T-helper 17 cell (primary cell): ENCODE results near the gene NENF. TPM values are rescaled to one million over a fixed set of nuclear protein-coding genes. Genes with fewer than 3 reads are reported as not detected.

Source experiments
- ATAC-seq: fragments of 150-1000 bp; cut with Tn5 transposase; 2 replicates; pipeline ENCODE4 v1.10.0; 2021; ENCODE audit warnings: mild to moderate bottlenecking, moderate library complexity
- DNase-seq, 3 donors: peaks; one replicate each; pipeline versions ENCODE4 v3.0.0 to v3.0.0-alpha.2; 2020 to 2021
- H3K9me3 ChIP-seq: one replicate; pipeline ENCODE4 v1.7.0; 2013; ENCODE audit warnings: low read length, mild to moderate bottlenecking; ENCODE audit not compliant: control insufficient read depth, poor library complexity, severe bottlenecking
- H3K27ac Mint-ChIP-seq: one replicate; pipeline ENCODE4 v1.8.0; 2022; ENCODE audit warnings: mild to moderate bottlenecking, moderate library complexity, mixed read lengths
- H3K27me3 Mint-ChIP-seq: one replicate; pipeline ENCODE4 v1.8.0; 2022; ENCODE audit warnings: mixed read lengths
- H3K36me3 Mint-ChIP-seq: one replicate; pipeline ENCODE4 v1.8.0; 2022; ENCODE audit warnings: low read depth, mixed read lengths
- H3K4me1 Mint-ChIP-seq: one replicate; pipeline ENCODE4 v1.8.0; 2022; ENCODE audit warnings: mild to moderate bottlenecking, mixed read lengths
- H3K4me3 Mint-ChIP-seq: one replicate; pipeline ENCODE4 v1.8.0; 2022; ENCODE audit warnings: mild to moderate bottlenecking, moderate library complexity, mixed read lengths
- total RNA-seq, 4 donors: library from RNA in 2 of 4; stranded (reverse) in 2 of 4; gene quantifications; one replicate each; pipeline ENCODE4 v1.2.3 and lab custom pipeline; 2022 to 2026

The NENF gene
- total RNA-seq, 2 donors from 2014 or later: 15.4 to 23.3 TPM

DNA sequence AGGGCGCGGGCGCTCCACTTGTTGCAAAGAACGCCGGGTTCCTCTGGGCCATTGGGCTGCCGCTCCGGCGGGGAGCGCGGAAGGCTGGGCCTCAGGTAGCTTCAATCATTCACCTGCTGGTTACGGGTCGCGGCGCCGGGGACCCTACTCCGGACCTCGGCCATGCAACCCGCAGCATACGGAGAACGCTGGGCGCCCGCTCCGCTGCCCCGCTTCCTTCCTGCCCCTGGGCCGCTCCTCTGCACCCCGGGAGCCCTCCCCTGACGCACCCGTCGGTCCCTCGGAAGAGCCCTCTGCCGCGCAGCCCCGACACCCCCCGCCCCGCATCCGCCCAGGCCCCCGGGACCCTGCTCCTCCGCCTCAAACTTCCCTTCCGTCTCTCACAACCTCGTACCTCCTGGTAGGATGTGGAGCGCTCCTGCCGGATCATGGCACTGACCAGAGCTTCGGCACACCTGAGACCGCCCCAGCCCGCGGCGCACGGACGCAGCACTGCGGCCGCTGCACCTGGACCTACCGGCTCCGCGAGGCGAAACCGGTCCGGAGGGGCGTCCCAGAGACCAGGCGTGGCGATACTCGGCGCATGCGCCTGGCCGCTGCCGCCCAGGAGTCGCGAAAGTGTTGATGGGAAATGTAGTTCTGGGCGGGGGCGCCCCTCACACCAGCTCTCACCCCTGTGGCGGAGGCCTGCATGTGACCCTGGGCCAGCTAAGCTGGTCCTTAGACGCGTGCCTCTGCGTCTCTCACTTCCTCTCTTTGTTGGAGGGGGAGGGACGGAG is 18.2 kb upstream of the NENF start, which contains the start of gene PACC1:
PACC1 (minus strand) TSS at position 559 of the 779 bp plus-strand sequence; CDS start at position 430, 129 bp downstream.
- DNase-seq: peak; percentile 68 to 82 (median 78)
- peak; percentile 95 for ATAC-seq
- peaks cover 8% of the 10 kb centered on the region for H3K36me3 Mint-ChIP-seq
- H3K4me3 Mint-ChIP-seq: peak within 1 kb of the TSS; percentile 99
- H3K27me3 Mint-ChIP-seq: no peaks in the 10 kb centered on the region
- peak within 1 kb of the TSS; percentile 88 for H3K27ac Mint-ChIP-seq
- no peaks in the 10 kb centered on the region for H3K9me3 ChIP-seq
- H3K4me1 Mint-ChIP-seq: peaks cover 27% of the 10 kb centered on the region

DNA sequence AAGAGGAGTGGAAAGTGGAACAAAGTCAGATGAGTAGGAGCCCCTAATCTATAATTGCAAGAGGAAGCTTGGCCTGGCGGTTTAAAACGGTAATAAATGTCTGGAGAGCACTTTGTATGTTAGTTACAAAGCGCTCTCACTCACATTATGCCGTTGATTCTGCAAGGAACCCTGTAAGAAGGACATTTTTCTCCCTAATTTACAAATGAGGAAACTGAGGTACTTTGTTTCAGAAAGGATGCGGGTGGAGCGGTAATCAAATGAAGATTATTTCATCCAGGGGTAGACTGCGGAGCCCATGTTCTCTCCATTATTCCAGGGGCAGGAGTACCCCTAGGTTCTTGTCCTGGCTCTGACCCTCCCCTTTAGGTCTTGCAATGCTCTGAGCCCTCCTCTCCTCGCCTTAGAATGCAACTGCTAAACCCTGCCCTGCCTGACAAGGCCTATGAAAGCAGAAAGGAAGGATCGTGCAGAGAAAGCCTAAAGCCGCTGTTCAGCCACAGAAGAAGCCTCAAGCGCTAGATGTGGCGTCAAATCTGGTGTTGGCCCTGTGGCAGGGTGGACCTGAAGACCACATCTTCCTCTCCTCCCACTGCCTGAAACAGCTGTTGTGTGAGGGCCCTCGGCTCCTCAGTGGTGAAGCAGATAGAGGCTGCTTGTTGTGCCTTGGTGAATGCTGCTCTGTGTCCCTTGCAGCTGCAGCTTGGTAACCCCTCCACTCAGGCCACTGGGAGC is 17.4 kb upstream of the NENF start:
- H3K4me3 Mint-ChIP-seq: peak overlapping the region; percentile 99
- ATAC-seq (no peak), DNase-seq (no peak)
- H3K4me1 Mint-ChIP-seq: peaks cover 27% of the 10 kb centered on the region
- no peaks in the 10 kb centered on the region for H3K27me3 Mint-ChIP-seq
- peak overlapping the region; percentile 88 for H3K27ac Mint-ChIP-seq
- H3K36me3 Mint-ChIP-seq: peaks cover 5% of the 10 kb centered on the region
- no peaks in the 10 kb centered on the region for H3K9me3 ChIP-seq

DNA sequence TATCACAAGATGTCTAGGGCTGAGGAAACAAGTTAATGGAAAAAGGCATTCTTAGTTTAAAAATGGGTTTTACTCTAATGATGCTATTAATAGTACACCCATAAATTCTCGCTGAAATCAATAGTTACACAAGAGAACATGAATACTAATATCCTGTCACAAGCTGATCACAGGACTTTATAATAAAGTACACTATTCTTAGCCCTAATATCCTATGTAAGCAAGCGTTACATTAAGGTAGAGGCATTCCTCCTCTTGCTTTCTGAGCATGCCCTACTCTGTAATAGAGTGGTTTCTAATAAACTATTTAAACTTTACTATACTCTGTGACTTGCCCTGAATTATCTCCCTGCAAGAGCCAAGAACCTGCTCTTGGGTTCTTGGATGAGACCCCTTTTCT is 11.6 kb upstream of the NENF start:
- Mint-ChIP-seq H3K27me3 (peaks cover 23% of the 10 kb centered on the region), H3K27ac (no peak overlapping the region), H3K4me3 (no peak overlapping the region), H3K36me3 (peaks cover 2% of the 10 kb centered on the region), H3K4me1 (peaks cover 12% of the 10 kb centered on the region)
- DNase-seq (no peak), ATAC-seq (no peak)
- no peaks in the 10 kb centered on the region for H3K9me3 ChIP-seq

DNA sequence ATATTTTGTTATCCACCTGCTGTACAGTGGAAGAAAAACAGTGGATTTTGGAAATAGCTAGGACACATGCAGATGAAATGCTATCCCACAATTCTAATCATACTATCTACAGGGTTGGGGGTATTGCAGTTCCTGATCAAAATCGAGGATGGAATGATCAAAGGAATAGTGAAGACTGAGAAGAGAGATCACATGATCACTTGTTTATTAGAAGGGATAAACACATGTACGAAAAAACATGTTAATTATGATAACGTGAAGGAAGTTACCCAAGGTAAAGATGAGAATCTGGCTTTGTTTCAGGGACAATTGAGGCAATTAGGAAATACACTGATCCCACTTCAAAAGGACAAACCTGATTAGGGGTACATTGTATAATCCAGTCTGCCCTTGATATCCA is 8.8 kb upstream of the NENF start:
- Mint-ChIP-seq H3K27ac (no peak overlapping the region), H3K36me3 (no peaks in the 10 kb centered on the region), H3K27me3 (peaks cover 23% of the 10 kb centered on the region), H3K4me1 (peaks cover 7% of the 10 kb centered on the region), H3K4me3 (no peak overlapping the region)
- ATAC-seq (no peak), DNase-seq (no peak)
- H3K9me3 ChIP-seq: no peaks in the 10 kb centered on the region

DNA sequence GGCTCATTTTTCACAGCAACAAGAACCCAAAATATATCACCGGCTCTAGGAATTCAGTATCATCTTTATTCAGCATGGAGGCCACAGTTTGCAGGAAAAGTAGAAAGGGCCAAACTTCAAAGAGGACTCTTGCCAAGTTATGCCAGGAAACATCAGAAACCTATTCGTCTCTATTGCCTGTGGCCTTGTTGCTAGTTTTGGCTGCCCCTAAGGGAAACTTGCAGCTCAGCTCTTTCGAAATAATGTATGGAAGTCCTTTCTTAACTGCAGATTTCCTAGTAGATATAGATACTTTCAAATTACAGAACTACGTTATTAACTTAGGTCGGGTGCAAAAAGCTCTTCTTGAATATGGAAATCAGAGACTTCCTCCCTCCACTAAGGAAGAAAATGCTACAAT is 4.2 kb upstream of the NENF start:
- ATAC-seq: no peak
- H3K4me1 Mint-ChIP-seq: peaks cover 4% of the 10 kb centered on the region
- no peak overlapping the region for H3K27ac Mint-ChIP-seq
- no peak overlapping the region for H3K4me3 Mint-ChIP-seq
- H3K36me3 Mint-ChIP-seq: no peaks in the 10 kb centered on the region
- DNase-seq: no peak
- no peaks in the 10 kb centered on the region for H3K9me3 ChIP-seq
- peaks cover 14% of the 10 kb centered on the region for H3K27me3 Mint-ChIP-seq

DNA sequence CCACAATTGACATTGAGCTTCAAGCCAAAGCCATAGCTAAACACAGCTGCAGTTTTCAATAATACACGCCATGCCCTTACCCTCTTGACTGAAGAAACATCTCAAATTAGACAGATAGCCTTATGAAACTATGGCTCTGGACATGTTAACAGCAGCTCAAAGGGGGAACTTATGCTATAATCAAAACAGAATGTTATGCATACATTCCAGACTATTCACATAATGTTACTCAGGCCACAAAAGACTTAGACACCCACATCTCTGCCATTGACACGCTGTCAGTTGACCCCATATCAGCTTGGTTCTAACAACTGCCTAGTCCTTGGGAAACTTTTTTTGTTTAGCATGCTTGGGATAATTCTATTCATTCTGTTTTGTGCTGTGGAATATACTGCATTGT is 2.3 kb upstream of the NENF start:
- ATAC-seq (no peak), DNase-seq (no peak)
- no peak overlapping the region for H3K4me3 Mint-ChIP-seq
- no peaks in the 10 kb centered on the region for H3K9me3 ChIP-seq
- no peak overlapping the region for H3K27ac Mint-ChIP-seq
- H3K27me3 Mint-ChIP-seq: no peaks in the 10 kb centered on the region
- peaks cover 13% of the 10 kb centered on the region for H3K4me1 Mint-ChIP-seq
- no peaks in the 10 kb centered on the region for H3K36me3 Mint-ChIP-seq

DNA sequence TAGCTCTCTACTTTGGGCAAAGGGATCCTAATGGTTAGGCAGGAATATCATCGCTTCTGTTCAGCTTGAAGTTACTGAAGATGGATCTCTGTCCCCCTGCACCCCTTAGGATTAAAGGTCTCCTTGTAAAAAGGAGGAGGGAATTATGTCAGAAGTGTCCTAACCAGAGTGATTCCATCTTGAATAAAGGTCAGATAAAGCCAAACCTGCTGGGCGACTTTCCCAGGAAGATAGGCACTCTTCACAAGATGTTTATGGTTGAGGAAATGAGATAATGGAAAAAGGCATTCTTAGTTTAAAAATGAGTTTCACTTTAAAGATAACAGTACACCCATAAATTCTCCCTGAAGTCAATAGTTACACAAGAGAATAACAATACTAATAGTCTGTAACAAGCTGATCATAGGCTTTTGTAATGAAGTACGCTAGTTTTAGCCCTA is 1.7 kb upstream of the NENF start:
- Mint-ChIP-seq H3K27ac (no peak overlapping the region), H3K4me1 (peaks cover 13% of the 10 kb centered on the region), H3K27me3 (no peaks in the 10 kb centered on the region), H3K36me3 (no peaks in the 10 kb centered on the region), H3K4me3 (no peak overlapping the region)
- H3K9me3 ChIP-seq: no peaks in the 10 kb centered on the region
- ATAC-seq (no peak), DNase-seq (no peak)

DNA sequence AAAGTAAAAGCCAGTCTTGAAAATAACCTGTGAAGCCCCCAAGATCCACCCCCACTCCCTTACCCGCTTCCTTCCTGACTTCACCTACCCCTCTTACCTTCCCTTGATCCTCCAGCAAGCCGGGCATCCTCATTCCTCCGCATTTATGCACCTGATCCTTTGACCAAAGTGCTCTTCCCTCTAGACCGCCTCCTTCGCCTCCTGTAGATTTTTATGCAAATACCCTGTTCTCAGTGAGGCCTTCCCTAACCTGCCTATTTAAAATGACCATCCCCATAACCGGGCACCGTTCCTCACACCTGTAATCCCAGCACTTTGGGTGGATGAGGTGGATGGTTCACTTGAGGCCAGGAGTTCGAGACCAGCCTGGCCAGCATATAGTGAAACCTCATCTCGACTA is 1.1 kb upstream of the NENF start:
- peaks cover 13% of the 10 kb centered on the region for H3K4me1 Mint-ChIP-seq
- H3K27me3 Mint-ChIP-seq: no peaks in the 10 kb centered on the region
- H3K36me3 Mint-ChIP-seq: no peaks in the 10 kb centered on the region
- H3K9me3 ChIP-seq: no peaks in the 10 kb centered on the region
- peak overlapping the region; percentile 60 for H3K4me3 Mint-ChIP-seq
- H3K27ac Mint-ChIP-seq: no peak overlapping the region
- DNase-seq (no peak), ATAC-seq (no peak)

DNA sequence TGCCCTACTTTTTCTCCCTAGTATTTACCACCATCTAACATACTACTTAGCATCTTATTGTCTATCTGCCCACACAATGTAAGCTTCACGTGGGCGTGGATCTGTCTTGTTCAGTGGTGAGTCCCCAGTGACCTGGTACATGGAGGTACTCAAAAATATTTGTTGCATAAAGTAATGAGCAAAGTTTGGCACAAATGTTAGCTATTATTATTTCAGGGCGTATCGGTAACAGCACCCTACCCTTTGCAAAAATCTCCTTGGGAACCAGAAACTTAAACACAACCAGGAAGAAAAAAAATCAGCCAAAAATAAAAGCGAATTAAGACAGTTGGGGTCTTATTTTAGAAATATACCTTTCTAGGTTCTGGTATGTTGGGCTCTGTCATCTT is 454 bp upstream of the NENF start:
- Mint-ChIP-seq H3K4me1 (peaks cover 13% of the 10 kb centered on the region), H3K27me3 (no peaks in the 10 kb centered on the region), H3K27ac (no peak overlapping the region), H3K36me3 (no peaks in the 10 kb centered on the region), H3K4me3 (peak overlapping the region; percentile 76)
- no peaks in the 10 kb centered on the region for H3K9me3 ChIP-seq
- ATAC-seq: no peak
- no peak for DNase-seq

DNA sequence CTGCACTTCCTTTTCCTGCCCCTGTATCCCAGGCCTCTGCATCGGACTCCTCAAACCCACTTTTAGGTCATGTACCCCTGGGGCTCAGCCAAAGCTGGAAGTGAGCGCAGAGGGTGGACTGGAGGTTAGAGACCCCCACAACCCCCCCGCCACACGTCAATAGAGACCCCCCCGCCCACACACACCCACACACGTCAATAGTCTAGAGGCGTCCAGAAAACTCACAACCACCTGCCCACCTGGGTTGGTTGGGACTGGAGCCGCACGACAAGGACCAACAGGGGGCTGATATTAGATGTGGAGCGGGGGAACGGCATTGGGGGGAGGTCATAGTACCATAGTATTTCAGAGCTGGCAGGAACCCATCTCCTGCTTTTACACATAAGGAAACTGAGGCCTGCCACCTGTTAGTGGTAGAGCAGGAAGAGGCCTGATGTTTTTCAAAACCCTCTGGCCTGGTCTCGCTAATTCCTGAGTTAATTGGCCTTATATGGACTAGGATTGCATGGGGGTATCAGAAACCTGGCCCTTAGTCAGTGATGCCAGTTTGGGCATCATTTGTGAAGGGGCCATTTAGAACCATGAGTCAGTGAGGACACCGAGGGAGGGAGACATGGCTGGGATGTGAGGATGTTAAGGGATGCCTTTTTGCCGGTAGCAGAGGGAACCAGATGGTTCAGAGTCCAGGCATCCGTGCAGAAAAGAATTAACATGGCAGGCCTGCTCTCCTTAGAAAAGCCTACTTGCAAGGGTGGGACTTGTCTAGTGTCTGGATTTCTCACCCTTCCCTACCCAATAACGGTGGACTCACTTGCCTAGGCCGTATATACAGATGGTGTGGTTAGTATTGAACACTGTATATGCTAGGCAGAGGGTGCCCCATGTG is 1.1 kb downstream of the NENF start:
- Mint-ChIP-seq H3K36me3 (no peaks in the 10 kb centered on the region), H3K4me3 (peak overlapping the region; percentile 80), H3K27ac (no peak overlapping the region), H3K27me3 (no peaks in the 10 kb centered on the region), H3K4me1 (peaks cover 16% of the 10 kb centered on the region)
- DNase-seq (no peak), ATAC-seq (no peak)
- H3K9me3 ChIP-seq: no peaks in the 10 kb centered on the region

DNA sequence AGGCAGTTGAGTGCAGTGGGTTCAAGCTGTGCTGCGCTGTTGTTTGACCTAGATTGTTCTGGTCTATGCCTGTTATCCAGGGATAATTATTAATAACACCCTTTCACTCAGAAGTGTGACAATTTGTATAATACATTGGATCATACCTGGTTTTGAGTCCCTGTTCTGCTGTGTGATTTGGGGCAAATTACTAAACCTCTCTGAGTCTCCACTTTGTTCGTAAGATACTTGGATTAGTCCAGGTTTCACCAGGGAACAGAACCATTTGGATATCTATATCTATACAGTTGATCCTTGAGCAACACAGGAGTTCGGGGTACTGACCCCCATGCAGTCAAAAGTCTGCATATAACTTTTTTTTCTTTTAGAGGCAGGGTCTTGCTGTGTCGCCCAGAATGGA is 2.3 kb downstream of the NENF start:
- Mint-ChIP-seq H3K4me3 (no peak overlapping the region), H3K4me1 (peaks cover 16% of the 10 kb centered on the region), H3K36me3 (no peaks in the 10 kb centered on the region), H3K27ac (peak overlapping the region; percentile 54), H3K27me3 (no peaks in the 10 kb centered on the region)
- ATAC-seq (no peak), DNase-seq (no peak)
- H3K9me3 ChIP-seq: no peaks in the 10 kb centered on the region

DNA sequence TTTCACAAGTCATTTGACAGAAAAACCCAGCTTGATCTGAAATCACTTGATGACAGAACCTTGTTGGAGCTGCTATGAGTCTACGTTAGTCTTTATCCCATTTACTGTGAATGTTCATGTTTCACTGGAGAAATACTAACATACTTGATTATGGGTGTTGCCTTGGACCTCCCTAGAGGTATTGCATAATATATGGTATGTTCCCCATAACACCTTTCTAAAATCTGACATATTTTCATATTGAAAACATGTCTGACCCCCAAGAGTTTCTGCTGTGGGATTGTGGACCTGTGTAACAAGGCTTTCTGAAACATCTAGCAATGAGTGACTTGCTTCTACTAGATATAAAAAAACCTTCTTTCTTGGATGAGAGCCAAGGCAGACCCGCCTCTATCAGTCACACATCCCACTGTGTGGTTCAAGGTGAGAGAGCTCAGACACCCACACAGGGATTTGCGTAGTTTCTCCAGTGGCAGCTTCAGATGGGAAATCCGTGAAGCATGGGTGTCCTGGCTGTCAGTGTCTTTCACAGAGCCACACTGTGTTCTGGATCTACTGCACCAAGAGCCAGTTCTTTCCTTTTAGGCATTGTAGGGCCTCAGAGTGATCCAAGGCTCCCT is 4.6 kb downstream of the NENF start:
- H3K27me3 Mint-ChIP-seq: no peaks in the 10 kb centered on the region

DNA sequence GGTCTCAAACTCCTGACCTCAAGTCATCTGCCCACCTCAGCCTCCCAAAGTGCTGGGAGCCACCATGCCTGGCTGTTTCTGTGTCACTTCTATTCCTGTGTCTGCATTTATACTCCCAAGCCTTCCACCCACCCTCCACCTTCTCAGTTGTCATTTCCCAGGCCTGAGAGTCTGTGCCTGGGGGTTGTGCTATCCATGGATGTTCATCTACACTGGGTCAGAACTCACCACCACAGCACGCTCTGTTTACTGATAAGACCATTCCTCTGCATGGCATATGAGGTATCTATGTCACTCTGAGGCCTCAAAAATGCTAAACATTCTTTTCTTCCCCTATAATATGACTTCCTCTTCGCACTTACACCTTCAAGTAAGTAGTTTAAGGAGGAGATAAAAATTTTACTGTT is 6.1 kb downstream of the NENF start:
- H3K9me3 ChIP-seq: no peaks in the 10 kb centered on the region
- no peaks in the 10 kb centered on the region for H3K36me3 Mint-ChIP-seq
- peaks cover 13% of the 10 kb centered on the region for H3K4me1 Mint-ChIP-seq
- H3K4me3 Mint-ChIP-seq: no peak overlapping the region
- no peak for ATAC-seq
- DNase-seq: no peak
- H3K27me3 Mint-ChIP-seq: no peaks in the 10 kb centered on the region
- H3K27ac Mint-ChIP-seq: no peak overlapping the region

More for the DNA sequence above, 4.6 kb downstream of the NENF start:
- Mint-ChIP-seq H3K4me1 (peaks cover 13% of the 10 kb centered on the region), H3K36me3 (no peaks in the 10 kb centered on the region), H3K4me3 (no peak overlapping the region), H3K27ac (no peak overlapping the region)
- no peak for ATAC-seq
- DNase-seq: no peak
- H3K9me3 ChIP-seq: no peaks in the 10 kb centered on the region
